ENCODE results near the gene OLA1.
A peak's percentile ranks its signal among the peaks of the same experiment; 100 is the strongest.

Gene OLA1

DNA sequence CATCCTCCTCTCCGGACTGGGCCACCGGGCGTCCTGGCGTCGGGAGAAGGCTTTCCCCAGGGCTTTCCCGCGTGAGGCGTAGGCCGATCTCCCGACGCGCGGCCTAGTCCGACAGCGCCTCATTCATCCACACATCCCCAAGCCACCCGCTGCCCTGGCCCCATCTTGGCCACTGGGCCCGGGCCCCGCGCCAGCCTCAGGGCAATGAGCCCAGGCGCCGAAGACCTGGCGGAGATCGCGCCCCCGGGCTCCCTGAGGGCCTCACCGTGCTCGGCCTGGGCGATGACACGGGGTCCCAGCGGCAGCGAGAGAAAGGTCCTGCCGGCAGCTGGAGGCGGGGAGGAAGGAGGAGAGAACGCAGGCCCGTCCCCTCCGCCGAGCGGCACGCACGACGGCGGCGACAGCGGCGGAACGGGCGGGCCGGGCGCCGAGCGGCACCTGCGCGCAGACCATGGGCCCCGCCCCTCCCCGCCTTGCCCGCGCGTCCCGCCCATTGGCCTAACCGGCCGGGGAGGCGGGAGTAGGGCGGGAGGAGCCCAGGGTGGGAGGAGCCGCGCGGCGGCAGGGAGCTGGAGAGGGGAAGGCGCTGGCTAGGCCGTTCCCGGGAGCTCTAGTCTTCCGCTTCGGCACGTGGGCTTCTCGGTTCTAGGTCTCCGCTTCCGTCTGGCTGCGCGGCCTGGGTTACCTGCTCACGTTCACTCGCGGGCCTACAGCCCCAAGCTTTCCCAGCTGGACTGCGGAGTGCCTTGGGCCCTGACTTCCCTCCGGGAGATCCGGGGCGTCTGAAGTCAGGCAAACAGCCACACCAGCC, at the start of gene OLA1:
Gene OLA1, minus strand, starts transcription at position 346 of the 811 bp plus-strand sequence. CDS start 1,717 bp downstream, outside the sequence.
- TF ChIP-seq, protein P1, sequence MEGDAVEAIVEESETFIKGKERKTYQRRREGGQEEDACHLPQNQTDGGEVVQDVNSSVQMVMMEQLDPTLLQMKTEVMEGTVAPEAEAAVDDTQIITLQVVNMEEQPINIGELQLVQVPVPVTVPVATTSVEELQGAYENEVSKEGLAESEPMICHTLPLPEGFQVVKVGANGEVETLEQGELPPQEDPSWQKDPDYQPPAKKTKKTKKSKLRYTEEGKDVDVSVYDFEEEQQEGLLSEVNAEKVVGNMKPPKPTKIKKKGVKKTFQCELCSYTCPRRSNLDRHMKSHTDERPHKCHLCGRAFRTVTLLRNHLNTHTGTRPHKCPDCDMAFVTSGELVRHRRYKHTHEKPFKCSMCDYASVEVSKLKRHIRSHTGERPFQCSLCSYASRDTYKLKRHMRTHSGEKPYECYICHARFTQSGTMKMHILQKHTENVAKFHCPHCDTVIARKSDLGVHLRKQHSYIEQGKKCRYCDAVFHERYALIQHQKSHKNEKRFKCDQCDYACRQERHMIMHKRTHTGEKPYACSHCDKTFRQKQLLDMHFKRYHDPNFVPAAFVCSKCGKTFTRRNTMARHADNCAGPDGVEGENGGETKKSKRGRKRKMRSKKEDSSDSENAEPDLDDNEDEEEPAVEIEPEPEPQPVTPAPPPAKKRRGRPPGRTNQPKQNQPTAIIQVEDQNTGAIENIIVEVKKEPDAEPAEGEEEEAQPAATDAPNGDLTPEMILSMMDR (IDR thresholded peaks at IDR 0.05; ENCODE audit: insufficient read depth, low read length, poor library complexity, severe bottlenecking): no peak
- peak; percentile 98 for DNase-seq (ENCODE audit: extremely low read depth, insufficient read length)
- Histone ChIP-seq H3K4me3 (replicated peaks; ENCODE audit: low read depth, low read length) (peak within 1 kb of the TSS; percentile 71), H3K27me3 (replicated peaks; ENCODE audit: control insufficient read depth, insufficient read depth, low read length) (no peaks in the 10 kb centered on the region), H3K36me3 (ENCODE audit: control insufficient read depth, insufficient read depth, low read length) (no peaks in the 10 kb centered on the region)

DNA sequence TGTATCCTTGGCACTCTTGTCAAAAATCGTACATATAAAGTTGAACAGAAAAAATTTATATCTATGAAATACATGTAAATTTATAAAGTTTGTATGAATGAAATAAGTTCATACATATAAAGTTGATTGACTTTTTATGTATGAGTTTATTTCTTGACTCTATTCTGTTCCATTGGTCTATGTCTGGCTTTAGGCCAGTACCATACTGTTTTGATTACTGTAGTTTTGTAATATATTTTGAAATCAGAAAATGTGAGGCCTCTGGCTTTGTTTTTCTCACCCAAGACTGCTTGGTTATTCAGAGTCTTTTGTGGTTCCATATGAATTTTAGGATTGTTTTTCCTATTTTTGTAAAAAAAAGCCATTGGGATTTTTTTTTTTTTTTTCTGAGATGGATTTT, 44.6 kb upstream of the OLA1 start:
- no peaks in the 10 kb centered on the region for H3K27me3 ChIP-seq (replicated peaks; ENCODE audit: control insufficient read depth, insufficient read depth, low read length)
- DNase-seq (ENCODE audit: extremely low read depth, insufficient read length): no peak
- TF ChIP-seq, protein P1 (IDR thresholded peaks at IDR 0.05; ENCODE audit: insufficient read depth, low read length, poor library complexity, severe bottlenecking): no peak

GRCh38 chr2:174286172-174286571, 37.8 kb upstream of the OLA1 start:
- DNase-seq (ENCODE audit: extremely low read depth, insufficient read length): no peak
- Histone ChIP-seq H3K27me3 (replicated peaks; ENCODE audit: control insufficient read depth, insufficient read depth, low read length) (no peaks in the 10 kb centered on the region), H3K36me3 (ENCODE audit: control insufficient read depth, insufficient read depth, low read length) (no peaks in the 10 kb centered on the region), H3K4me3 (replicated peaks; ENCODE audit: low read depth, low read length) (no peak overlapping the region)
- TF ChIP-seq, protein P1 (IDR thresholded peaks at IDR 0.05; ENCODE audit: insufficient read depth, low read length, poor library complexity, severe bottlenecking): no peak

More for the DNA sequence above, 44.6 kb upstream of the OLA1 start:
- Histone ChIP-seq H3K4me3 (replicated peaks; ENCODE audit: low read depth, low read length) (no peak overlapping the region), H3K36me3 (ENCODE audit: control insufficient read depth, insufficient read depth, low read length) (no peaks in the 10 kb centered on the region)

- Histone ChIP-seq H3K27me3 (replicated peaks; ENCODE audit: control insufficient read depth, insufficient read depth, low read length) (no peaks in the 10 kb centered on the region), H3K4me3 (replicated peaks; ENCODE audit: low read depth, low read length) (no peak overlapping the region), H3K36me3 (ENCODE audit: control insufficient read depth, insufficient read depth, low read length) (no peaks in the 10 kb centered on the region)
- DNase-seq (ENCODE audit: extremely low read depth, insufficient read length): no peak
- TF ChIP-seq, protein P1 (IDR thresholded peaks at IDR 0.05; ENCODE audit: insufficient read depth, low read length, poor library complexity, severe bottlenecking): no peak
Measured at GRCh38 chr2:174282441-174282840, 34.1 kb upstream of the OLA1 start.

DNA sequence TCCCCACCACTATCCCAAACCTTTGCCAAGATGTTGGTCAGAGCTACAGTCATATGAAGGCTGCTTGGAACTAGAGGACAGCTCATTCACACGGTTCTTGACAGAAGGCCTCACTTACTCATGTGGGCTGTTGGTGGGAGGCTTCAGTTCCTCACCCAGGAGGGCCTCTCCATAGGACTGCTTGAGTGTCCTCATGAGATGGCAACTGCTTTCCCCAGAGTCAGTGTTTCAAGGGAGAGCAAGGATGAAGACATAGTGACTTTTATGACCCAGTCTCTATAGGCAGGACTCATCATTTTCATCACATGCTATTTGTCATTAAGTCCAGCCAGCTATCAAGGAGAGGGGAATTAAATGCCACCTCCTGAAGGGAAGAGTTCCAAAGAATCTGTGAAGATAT, 33.4 kb upstream of the OLA1 start:
- TF ChIP-seq, protein P1 (IDR thresholded peaks at IDR 0.05; ENCODE audit: insufficient read depth, low read length, poor library complexity, severe bottlenecking): no peak
- Histone ChIP-seq H3K27me3 (replicated peaks; ENCODE audit: control insufficient read depth, insufficient read depth, low read length) (no peaks in the 10 kb centered on the region), H3K36me3 (ENCODE audit: control insufficient read depth, insufficient read depth, low read length) (no peaks in the 10 kb centered on the region), H3K4me3 (replicated peaks; ENCODE audit: low read depth, low read length) (no peak overlapping the region)
- no peak for DNase-seq (ENCODE audit: extremely low read depth, insufficient read length)

Data from GM06990 (cell line).